Memory B cell (primary cell): ENCODE data around the gene TSTD1.
"Not testable (repeated sequence)": the region's sequence is repeated elsewhere in the genome, so short reads cannot be mapped to it uniquely, and the experiment has no call there.

Experiments used
- ATAC-seq: fragments of 150-1000 bp; cut with Tn5 transposase; 2 replicates; pipeline ENCODE4 v1.10.0; 2021; ENCODE audit warnings: low read depth, mild to moderate bottlenecking, moderate library complexity
- DNase-seq, 2 donors: peaks; one replicate each; pipeline ENCODE4 v3.0.0; 2022; ENCODE audit warnings: low spot score in 2 of 2
- H3K27ac Mint-ChIP-seq: one replicate; pipeline ENCODE4 v1.8.0; 2022; ENCODE audit warnings: mild to moderate bottlenecking, moderate library complexity, mixed read lengths
- H3K27me3 Mint-ChIP-seq: one replicate; pipeline ENCODE4 v1.8.0; 2022; ENCODE audit warnings: mixed read lengths
- H3K36me3 Mint-ChIP-seq: one replicate; pipeline ENCODE4 v1.8.0; 2022; ENCODE audit warnings: mild to moderate bottlenecking, mixed read lengths
- H3K4me1 Mint-ChIP-seq: one replicate; pipeline ENCODE4 v1.8.0; 2022; ENCODE audit warnings: mixed read lengths
- H3K4me3 Mint-ChIP-seq: one replicate; pipeline ENCODE4 v1.8.0; 2022; ENCODE audit warnings: mild to moderate bottlenecking, moderate library complexity, mixed read lengths
- H3K9me3 Mint-ChIP-seq: one replicate; pipeline ENCODE4 v1.8.0; 2022; ENCODE audit warnings: mixed read lengths

The TSTD1 gene

DNA sequence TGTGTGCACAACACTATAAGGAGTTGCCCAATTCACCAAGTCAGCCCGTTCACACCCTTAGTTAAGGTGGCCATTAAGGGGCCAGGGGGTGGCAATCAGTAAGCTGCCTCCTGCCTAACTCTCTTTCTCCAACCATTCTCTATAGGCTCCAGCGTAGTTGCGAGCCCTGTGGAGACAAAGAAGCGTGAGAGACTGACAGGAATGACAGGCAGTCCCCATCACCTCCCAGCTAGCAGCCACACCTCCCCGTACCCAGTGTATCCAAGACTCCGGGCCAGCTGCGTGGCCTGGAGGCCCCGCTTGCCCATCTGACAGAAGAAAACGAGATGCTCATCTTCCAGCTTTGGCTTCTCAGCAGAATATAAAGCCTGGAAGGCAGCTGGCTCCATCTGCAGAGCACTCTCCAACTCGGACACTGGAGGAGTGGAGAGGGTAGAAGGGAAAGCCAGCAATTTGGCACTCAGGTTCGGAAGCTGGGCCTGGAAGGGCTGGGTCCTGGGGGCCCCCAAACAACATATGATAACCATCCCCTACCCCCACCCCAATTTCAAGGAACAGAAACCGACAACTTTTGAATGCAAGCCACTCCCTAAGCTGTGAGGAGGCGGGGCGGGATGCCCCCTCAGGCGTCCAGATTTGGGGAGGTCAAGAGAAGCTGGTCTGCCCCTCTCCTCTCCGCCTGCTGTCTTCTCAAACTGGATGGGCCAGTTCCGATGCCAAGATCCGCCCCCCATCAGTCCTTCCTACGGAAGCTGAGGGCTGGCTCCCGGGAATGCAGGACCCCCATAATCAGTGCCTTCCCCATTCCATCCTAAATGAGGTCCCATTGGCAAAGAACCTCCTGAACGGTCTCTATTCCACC lies 872 bp downstream of the TSTD1 start:
- DNase-seq: no peak
- H3K36me3 Mint-ChIP-seq: peaks cover 25% of the 10 kb centered on the region
- H3K4me3 Mint-ChIP-seq: peak overlapping the region; percentile 84
- ATAC-seq: no peak
- peaks cover 26% of the 10 kb centered on the region for H3K4me1 Mint-ChIP-seq
- peak overlapping the region; percentile 82 for H3K27ac Mint-ChIP-seq
- H3K9me3 Mint-ChIP-seq: no peaks in the 10 kb centered on the region
- no peaks in the 10 kb centered on the region for H3K27me3 Mint-ChIP-seq

DNA sequence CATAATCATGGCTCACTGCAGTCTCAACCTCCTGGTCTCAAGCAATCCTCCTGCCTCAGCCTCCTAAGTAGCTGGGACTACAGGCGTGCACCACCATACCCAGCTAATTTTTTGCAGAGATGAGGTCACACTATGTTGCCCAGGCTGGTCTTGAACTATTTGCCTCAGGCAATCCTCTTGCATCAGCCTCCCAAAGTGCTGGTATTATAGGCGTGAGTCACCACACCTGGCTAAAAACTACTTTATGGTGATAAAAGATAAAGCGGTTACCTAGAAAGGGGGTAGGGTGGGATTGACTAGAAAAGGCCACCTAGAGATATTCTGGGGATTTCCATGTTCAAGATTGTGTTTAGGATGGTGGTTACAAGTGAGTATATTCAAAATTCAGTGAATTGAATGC lies 5.0 kb downstream of the TSTD1 start:
- DNase-seq (no peak), ATAC-seq (no peak)
- Mint-ChIP-seq H3K4me3 (no peak overlapping the region), H3K36me3 (peaks cover 1% of the 10 kb centered on the region), H3K9me3 (no peaks in the 10 kb centered on the region), H3K27me3 (no peaks in the 10 kb centered on the region), H3K4me1 (peaks cover 15% of the 10 kb centered on the region), H3K27ac (no peak overlapping the region)

DNA sequence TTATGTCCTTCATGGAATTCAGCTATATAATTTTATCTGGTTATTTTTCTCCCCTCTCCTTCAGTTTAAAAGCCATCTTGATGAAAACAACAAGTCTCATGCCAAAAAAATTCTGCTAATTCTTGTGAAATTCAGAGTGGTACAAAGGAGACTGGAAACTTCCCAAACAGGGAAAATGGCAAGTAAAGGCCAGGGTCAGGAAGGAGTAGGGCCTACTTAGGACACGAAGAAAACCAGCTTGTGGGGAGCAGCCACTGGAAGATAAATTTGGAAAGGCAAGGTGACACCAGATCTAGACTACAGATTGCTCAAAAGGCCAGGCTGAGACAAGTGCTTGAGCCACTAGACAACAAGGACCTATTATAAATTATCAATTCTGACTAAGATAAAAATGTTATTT lies 6.4 kb downstream of the TSTD1 start:
- H3K36me3 Mint-ChIP-seq: peaks cover 1% of the 10 kb centered on the region
- no peak overlapping the region for H3K27ac Mint-ChIP-seq
- no peaks in the 10 kb centered on the region for H3K9me3 Mint-ChIP-seq
- H3K27me3 Mint-ChIP-seq: no peaks in the 10 kb centered on the region
- DNase-seq (no peak), ATAC-seq (no peak)
- H3K4me3 Mint-ChIP-seq: no peak overlapping the region
- peaks cover 10% of the 10 kb centered on the region for H3K4me1 Mint-ChIP-seq

DNA sequence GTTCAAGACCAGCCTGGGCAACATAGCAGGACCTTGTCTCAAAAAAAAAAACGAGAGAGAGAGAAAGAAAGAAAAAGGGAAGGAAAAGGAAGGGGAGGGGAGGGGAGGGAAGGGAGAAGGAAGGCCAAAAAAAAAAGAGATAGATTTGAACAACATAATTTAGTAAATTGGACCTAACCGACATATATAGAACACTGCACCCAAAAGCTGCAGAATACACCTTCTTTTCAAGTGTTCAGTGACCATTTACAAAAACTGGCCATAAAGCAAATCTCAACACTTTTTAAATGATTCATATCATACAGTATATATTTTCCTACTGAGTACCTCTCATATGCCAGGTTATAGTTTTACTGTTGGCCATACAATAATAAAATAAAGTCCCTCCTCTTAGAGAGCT lies 6.9 kb downstream of the TSTD1 start:
- Mint-ChIP-seq H3K36me3 (peaks cover 3% of the 10 kb centered on the region), H3K27me3 (no peaks in the 10 kb centered on the region), H3K9me3 (peaks cover 2% of the 10 kb centered on the region), H3K4me3 (no peak overlapping the region), H3K4me1 (peaks cover 10% of the 10 kb centered on the region), H3K27ac (no peak overlapping the region)
- ATAC-seq: no peak
- no peak for DNase-seq

GRCh38 chr1:161029466-161029865 lies 9.3 kb downstream of the TSTD1 start:
- not testable (repeated sequence) for H3K4me3 Mint-ChIP-seq, H3K9me3 Mint-ChIP-seq, ATAC-seq, H3K27ac Mint-ChIP-seq, H3K27me3 Mint-ChIP-seq, DNase-seq, H3K36me3 Mint-ChIP-seq
- H3K4me1 Mint-ChIP-seq: peaks cover 12% of the 10 kb centered on the region

DNA sequence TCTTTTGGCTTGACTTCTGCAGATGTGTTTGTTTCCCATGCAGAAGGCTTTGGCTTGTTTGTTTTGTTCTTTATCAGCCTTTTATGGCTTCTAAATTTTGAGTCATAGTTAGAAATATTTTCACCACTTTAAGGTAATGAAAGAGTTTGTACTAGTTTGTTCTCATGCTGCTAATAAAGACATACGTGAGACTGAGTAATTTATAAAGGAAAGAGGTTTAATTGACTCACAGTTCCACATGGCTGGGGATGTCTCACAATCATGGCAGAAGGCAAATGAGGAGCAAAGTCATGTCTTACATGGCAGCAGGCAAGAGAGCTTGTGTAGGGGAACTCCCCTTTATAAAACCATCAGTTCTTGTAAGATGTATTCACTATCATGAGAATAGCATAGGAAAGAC lies 11.8 kb downstream of the TSTD1 start:
- not testable (repeated sequence) for ATAC-seq, H3K36me3 Mint-ChIP-seq, H3K4me1 Mint-ChIP-seq, H3K4me3 Mint-ChIP-seq, DNase-seq, H3K9me3 Mint-ChIP-seq, H3K27me3 Mint-ChIP-seq, H3K27ac Mint-ChIP-seq

- DNase-seq, H3K27ac Mint-ChIP-seq, H3K36me3 Mint-ChIP-seq, H3K9me3 Mint-ChIP-seq, ATAC-seq, H3K27me3 Mint-ChIP-seq: not testable (repeated sequence)
- Mint-ChIP-seq H3K4me3 (peak overlapping the region; percentile 37), H3K4me1 (peaks cover 26% of the 10 kb centered on the region)
Observed at GRCh38 chr1:161022432-161022831, 16.3 kb downstream of the TSTD1 start.

DNA sequence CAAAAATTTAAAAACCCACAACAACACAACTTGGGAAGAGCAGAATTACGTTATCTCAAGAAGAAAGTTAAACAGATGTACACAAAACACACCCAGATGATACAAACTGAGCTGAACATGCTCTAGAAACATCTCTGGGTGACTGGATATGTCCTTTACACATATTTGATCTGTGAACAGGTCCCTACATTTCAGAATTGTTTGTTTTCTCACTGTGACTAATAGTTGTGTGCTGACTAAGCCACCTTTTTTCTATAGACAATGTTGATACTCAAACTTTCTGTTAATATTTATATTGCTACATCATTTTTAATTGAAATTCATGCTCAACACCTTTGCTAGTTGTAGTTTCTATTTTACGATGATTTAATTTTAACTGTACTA lies 16.8 kb downstream of the TSTD1 start:
- H3K4me1 Mint-ChIP-seq: peaks cover 26% of the 10 kb centered on the region
- no peak overlapping the region for H3K4me3 Mint-ChIP-seq
- H3K27ac Mint-ChIP-seq: peak overlapping the region; percentile 88
- H3K9me3 Mint-ChIP-seq: peaks cover 4% of the 10 kb centered on the region
- H3K36me3 Mint-ChIP-seq: peaks cover 6% of the 10 kb centered on the region
- DNase-seq (no peak), ATAC-seq (no peak)
- no peaks in the 10 kb centered on the region for H3K27me3 Mint-ChIP-seq

GRCh38 chr1:161021165-161021969 lies 17.4 kb downstream of the TSTD1 start:
- peak overlapping the region; percentile 88 for H3K27ac Mint-ChIP-seq
- ATAC-seq (peak; percentile 94), DNase-seq (peak; percentile 72 to 81)
- H3K27me3 Mint-ChIP-seq: no peaks in the 10 kb centered on the region
- H3K36me3 Mint-ChIP-seq: peaks cover 3% of the 10 kb centered on the region
- peaks cover 1% of the 10 kb centered on the region for H3K9me3 Mint-ChIP-seq
- H3K4me1 Mint-ChIP-seq: peaks cover 28% of the 10 kb centered on the region
- peak overlapping the region; percentile 89 for H3K4me3 Mint-ChIP-seq

GRCh38 chr1:161020509-161021164 lies 18.1 kb downstream of the TSTD1 start, which contains the start of gene F11R:
F11R (minus strand) TSS chr1:161021152; CDS start chr1:161021073, 79 bp downstream.
- peaks cover 28% of the 10 kb centered on the region for H3K4me1 Mint-ChIP-seq
- peak in 1 of 2 donors; percentile 49 for DNase-seq

GRCh38 chr1:161019751-161020495 lies 18.8 kb downstream of the TSTD1 start:
- no peak for ATAC-seq

More at GRCh38 chr1:161020509-161021164, 18.1 kb downstream of the TSTD1 start, which contains the start of gene F11R:
- peak within 1 kb of the TSS; percentile 89 for H3K4me3 Mint-ChIP-seq
- peak within 1 kb of the TSS; percentile 88 for H3K27ac Mint-ChIP-seq
- peaks cover 1% of the 10 kb centered on the region for H3K9me3 Mint-ChIP-seq
- H3K36me3 Mint-ChIP-seq: peaks cover 3% of the 10 kb centered on the region
- ATAC-seq: peak; percentile 34
- no peaks in the 10 kb centered on the region for H3K27me3 Mint-ChIP-seq

GRCh38 chr1:161019111-161019660 lies 19.6 kb downstream of the TSTD1 start:
- not testable (repeated sequence) for H3K27ac Mint-ChIP-seq, DNase-seq, H3K36me3 Mint-ChIP-seq, H3K27me3 Mint-ChIP-seq, ATAC-seq, H3K9me3 Mint-ChIP-seq
- peaks cover 26% of the 10 kb centered on the region for H3K4me1 Mint-ChIP-seq
- peak overlapping the region; percentile 56 for H3K4me3 Mint-ChIP-seq

More at GRCh38 chr1:161019751-161020495, 18.8 kb downstream of the TSTD1 start:
- DNase-seq: no peak
- Mint-ChIP-seq H3K4me3 (peak overlapping the region; percentile 89), H3K9me3 (peaks cover 1% of the 10 kb centered on the region), H3K4me1 (peaks cover 25% of the 10 kb centered on the region), H3K36me3 (peaks cover 2% of the 10 kb centered on the region), H3K27me3 (no peaks in the 10 kb centered on the region), H3K27ac (peak overlapping the region; percentile 88)

DNA sequence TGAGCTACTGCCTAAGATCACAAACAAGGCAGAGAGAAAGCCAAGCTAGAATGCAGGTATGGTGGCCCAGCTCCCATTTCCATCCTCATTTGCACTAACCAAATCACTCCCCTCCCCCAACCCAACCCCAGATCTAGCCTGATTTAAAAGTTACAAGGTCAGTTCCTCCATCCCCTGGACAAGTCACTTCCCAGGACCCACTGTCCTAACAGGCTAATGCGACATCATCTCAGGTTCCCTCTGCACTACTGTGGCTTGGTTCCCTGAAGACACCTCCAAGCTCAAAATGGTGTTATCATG lies 20.2 kb downstream of the TSTD1 start:
- Mint-ChIP-seq H3K4me1 (peaks cover 32% of the 10 kb centered on the region), H3K27me3 (no peaks in the 10 kb centered on the region), H3K9me3 (peaks cover 1% of the 10 kb centered on the region), H3K4me3 (no peak overlapping the region), H3K36me3 (no peaks in the 10 kb centered on the region), H3K27ac (peak overlapping the region; percentile 15)
- DNase-seq: no peak
- no peak for ATAC-seq
